Adrenal gland (tissue), 12 donors: ENCODE data around the gene CATSPERZ. TPM values are rescaled to one million over a fixed set of nuclear protein-coding genes. Genes with fewer than 3 reads are reported as not detected.

Source experiments
- DNase-seq, 7 donors: peaks; one replicate each; pipeline ENCODE4 v3.0.0-alpha.2; 2019 to 2020
- H3K27ac ChIP-seq, 5 donors: fragments of 200-600 bp; sonication (generic) in 4 of 5; 1 replicate in 3 of 5; 2 replicates in 2 of 5; pipeline versions ENCODE4 v1.5.1 to v1.8.0; 2016 to 2020; ENCODE audit warnings: mild to moderate bottlenecking in 1 of 5
- H3K27me3 ChIP-seq: fragments of 200-600 bp; 2 replicates; pipeline ENCODE4 v1.8.0; 2021
- H3K36me3 ChIP-seq, 2 donors: fragments of 200-600 bp; replicated peaks in 1 of 2; 1 replicate in 1 of 2; 2 replicates in 1 of 2; pipeline versions ENCODE4 v1.5.1 to v1.8.0; 2018 to 2022
- H3K4me1 ChIP-seq, 2 donors: fragments of 200-600 bp; replicated peaks in 1 of 2; 1 replicate in 1 of 2; 2 replicates in 1 of 2; pipeline versions ENCODE4 v1.5.1 to v1.8.0; 2018 to 2021
- H3K4me3 ChIP-seq, 4 donors: fragments of 200-600 bp; sonication (generic) in 3 of 4; one replicate each; pipeline ENCODE4 v1.5.1; 2016 to 2018
- H3K9me3 ChIP-seq, 3 donors: fragments of 200-600 bp; sonication (generic) in 1 of 3; replicated peaks in 1 of 3; 1 replicate in 2 of 3; 2 replicates in 1 of 3; pipeline versions ENCODE4 v1.5.1 to v1.8.0; 2016 to 2021
- POLR2A ChIP-seq, 2 donors: fragments of 450-650 bp; IDR thresholded peaks; one replicate each; pipeline ENCODE4 v1.6.1; 2017; ENCODE audit warnings: antibody characterized with exemption in 2 of 2, mild to moderate bottlenecking in 2 of 2, moderate library complexity in 1 of 2
- WGBS, 4 donors: extraction: QIAGEN DNeasy Blood & Tissue Kit in 2 of 4; methylation state at CpG; one replicate each; pipeline versions ENCODE4 v1.1.5 to v1.1.7; 2013 to 2017; 5-methylcytosine and 5-hydroxymethylcytosine counted together
- intact Hi-C, 2 donors: fragments of 100-400 bp; cut with DNase I; formaldehyde crosslinking; loops; one replicate each; pipeline versions ENCODE4 v1.14.1 to v1.15.0; 2022 to 2023
- polyA plus RNA-seq, 3 donors: library from polyadenylated mRNA; stranded (reverse); fragments of 200-250 nt in 2 of 3; fragments of 350-450 nt in 1 of 3; fragmentation: Illumina TruSeq in 1 of 3; extraction: RNeasy Lipid Tissue Mini Kit (QIAGEN cat#74804) in 1 of 3; gene quantifications; one replicate each; pipeline ENCODE4 v1.2.3, GENCODE V29; 2013 to 2014
- total RNA-seq, 9 donors: library from RNA; depleted of rRNA in 4 of 9; stranded (reverse); fragments of >200 nt in 4 of 9; fragments of 120-200 nt in 1 of 9; fragmentation: NEBNext Ultra II Directional in 1 of 9; extraction: Animal tissue kit (Norgen Biotek cat#: 25700) in 1 of 9; gene quantifications; one replicate each; pipeline versions ENCODE4 v1.1.0 to v1.2.4, GENCODE V29; 2013 to 2023
- TF ChIP-seq, protein P1 (sequence below), 6 experiments: fragments of 450-650 bp in 4 of 6; fragments of 200-600 bp in 2 of 6; sonication (generic) in 1 of 6; IDR thresholded peaks; 1 replicate in 5 of 6; 2 replicates in 1 of 6; pipeline versions ENCODE4 v1.5.1 to v1.8.0; 2016 to 2021; ENCODE audit warnings: antibody characterized with exemption in 6 of 6, mild to moderate bottlenecking in 2 of 6, moderate library complexity in 1 of 6
- donor health status: healthy with polysubstance abuse.
- donor health status: Bipolar disorder and iron deficiency.
- donor health status: DM: yes; HTN: yes; CAD: no.
- donor health status: DM: no; HTN: no; CAD: no.
- donor health status: DM: no; HTN: no; CAD: no.
- donor health status: DM: yes; HTN: yes; CAD: no.

CATSPERZ gene
- total and polyA plus RNA-seq, 12 donors = 0.28 to 1.2 (median 0.71) TPM; not detected in 8

DNA sequence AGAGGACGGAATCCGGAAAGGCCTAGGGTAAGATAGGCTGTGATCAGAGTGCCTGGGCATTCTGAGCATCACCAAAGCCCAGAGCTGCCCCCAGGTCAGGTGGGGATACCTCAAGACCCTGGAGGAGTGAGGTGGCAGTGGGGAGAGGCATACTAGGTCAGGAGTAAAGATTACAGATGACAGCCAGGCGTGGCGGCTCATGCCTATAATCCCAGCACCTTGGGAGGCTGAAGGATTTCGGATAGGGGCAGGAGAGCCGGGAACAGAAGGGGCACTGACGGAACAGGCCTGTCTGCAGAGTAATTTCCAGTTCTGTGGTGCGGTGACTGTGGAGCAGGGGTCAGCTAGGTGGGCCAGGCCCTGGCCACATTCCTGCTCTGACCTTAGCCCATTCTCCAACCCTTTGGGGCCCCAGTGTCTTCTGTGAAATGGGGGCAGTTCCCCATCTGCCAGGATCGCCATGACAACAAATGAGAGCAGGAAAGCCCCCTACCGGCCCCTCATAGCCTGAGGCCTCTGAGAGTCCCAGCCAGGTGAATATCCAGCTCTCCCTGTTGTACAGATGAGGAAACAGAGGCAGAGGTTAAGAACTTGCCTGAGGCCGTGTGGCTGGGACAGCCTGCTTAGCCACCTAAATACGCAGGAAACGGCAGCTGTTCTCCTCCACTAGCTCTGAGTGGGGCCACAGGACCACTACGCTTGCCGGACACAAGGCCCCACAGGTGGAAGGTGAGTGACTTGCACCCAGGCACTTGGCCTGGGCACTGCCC is 24.9 kb upstream of the CATSPERZ start:
- intact Hi-C loops = no loop called here
- 88 to 92% (median 92%) methylated on average over 8 to 15 of the region's 15 CpGs for WGBS, 4 donors
- Histone ChIP-seq H3K4me3 (no peak overlapping the region), H3K27me3 (no peaks in the 10 kb centered on the region), H3K36me3 (peaks cover 0 to 31% of the 10 kb centered on the region in 2 donors), H3K9me3 (no peaks in the 10 kb centered on the region), H3K27ac (no peak overlapping the region), H3K4me1 (peaks cover 7 to 11% of the 10 kb centered on the region in 2 donors)
- TF ChIP-seq, protein P1, sequence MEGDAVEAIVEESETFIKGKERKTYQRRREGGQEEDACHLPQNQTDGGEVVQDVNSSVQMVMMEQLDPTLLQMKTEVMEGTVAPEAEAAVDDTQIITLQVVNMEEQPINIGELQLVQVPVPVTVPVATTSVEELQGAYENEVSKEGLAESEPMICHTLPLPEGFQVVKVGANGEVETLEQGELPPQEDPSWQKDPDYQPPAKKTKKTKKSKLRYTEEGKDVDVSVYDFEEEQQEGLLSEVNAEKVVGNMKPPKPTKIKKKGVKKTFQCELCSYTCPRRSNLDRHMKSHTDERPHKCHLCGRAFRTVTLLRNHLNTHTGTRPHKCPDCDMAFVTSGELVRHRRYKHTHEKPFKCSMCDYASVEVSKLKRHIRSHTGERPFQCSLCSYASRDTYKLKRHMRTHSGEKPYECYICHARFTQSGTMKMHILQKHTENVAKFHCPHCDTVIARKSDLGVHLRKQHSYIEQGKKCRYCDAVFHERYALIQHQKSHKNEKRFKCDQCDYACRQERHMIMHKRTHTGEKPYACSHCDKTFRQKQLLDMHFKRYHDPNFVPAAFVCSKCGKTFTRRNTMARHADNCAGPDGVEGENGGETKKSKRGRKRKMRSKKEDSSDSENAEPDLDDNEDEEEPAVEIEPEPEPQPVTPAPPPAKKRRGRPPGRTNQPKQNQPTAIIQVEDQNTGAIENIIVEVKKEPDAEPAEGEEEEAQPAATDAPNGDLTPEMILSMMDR (IDR thresholded peaks at IDR 0.05) = no peak
- TF ChIP-seq POLR2A (IDR thresholded peaks at IDR 0.05) = no peak
- no peak for DNase-seq

GRCh38 chr11:64275841-64276240 is 24.3 kb upstream of the CATSPERZ start:
- Histone ChIP-seq H3K9me3 (no peaks in the 10 kb centered on the region), H3K27me3 (no peaks in the 10 kb centered on the region), H3K4me1 (peaks cover 7 to 11% of the 10 kb centered on the region in 2 donors), H3K4me3 (no peak overlapping the region), H3K27ac (no peak overlapping the region), H3K36me3 (peaks cover 0 to 31% of the 10 kb centered on the region in 2 donors)
- 71 to 98% (median 91%) methylated on average over 1 to 2 of the region's 2 CpGs for WGBS, 4 donors
- intact Hi-C loops = no loop called here
- TF ChIP-seq POLR2A (IDR thresholded peaks at IDR 0.05) = no peak
- TF ChIP-seq, protein P1 (IDR thresholded peaks at IDR 0.05) = no peak
- DNase-seq = no peak

DNA sequence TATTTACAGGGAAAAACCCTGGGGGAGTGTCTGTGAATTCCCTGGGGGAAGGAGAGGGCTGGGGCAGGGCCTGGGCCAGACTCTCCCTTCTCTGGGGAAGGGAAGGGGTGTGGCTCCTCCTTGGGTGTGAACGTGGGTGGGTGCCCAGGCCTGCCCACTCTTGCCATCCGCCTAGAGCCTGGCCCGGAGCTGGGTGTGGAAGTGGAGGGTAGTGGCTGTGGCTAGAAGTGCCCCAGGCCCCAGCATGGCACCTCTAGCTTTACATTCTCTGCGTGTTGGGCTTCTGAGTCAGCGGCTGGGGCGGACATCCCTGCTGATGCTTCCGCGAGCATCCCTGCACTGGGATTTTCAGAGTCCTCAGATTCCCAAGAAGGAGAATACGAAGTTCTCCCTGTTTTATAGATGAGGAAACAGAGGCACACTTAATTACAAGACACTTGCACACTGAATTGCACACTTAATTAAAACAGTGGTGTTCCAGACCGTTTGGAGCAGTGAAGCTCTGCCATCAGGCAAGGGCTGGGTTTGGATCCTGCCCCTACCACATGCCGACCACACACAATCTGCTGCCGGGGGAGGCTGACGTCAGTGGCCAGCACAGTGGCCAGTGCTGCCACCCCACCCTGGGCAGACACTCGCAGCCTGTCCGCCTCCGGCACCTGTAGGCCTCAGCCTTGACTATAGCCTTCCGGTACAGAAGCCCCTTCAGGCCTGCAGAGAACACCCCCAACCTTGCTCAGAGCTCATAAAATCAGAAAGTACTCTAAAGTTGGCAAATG is 23.3 kb upstream of the CATSPERZ start:
- intact Hi-C loops = no loop called here
- TF ChIP-seq, protein P1 (IDR thresholded peaks at IDR 0.05) = no peak
- TF ChIP-seq POLR2A (IDR thresholded peaks at IDR 0.05) = no peak
- Histone ChIP-seq H3K27ac (no peak overlapping the region), H3K27me3 (no peaks in the 10 kb centered on the region), H3K4me1 (peaks cover 3 to 7% of the 10 kb centered on the region in 2 donors), H3K4me3 (no peak overlapping the region), H3K36me3 (peaks cover 0 to 31% of the 10 kb centered on the region in 2 donors), H3K9me3 (no peaks in the 10 kb centered on the region)
- 83 to 88% (median 86%) methylated on average over 9 to 17 of the region's 17 CpGs for WGBS, 4 donors
- DNase-seq = no peak

- intact Hi-C loops = no loop called here
- H3K9me3 ChIP-seq = no peaks in the 10 kb centered on the region
- WGBS, 4 donors = 82 to 98% (median 87%) methylated on average over 5 to 8 of the region's 8 CpGs
- no peak for DNase-seq
- peaks cover 0 to 34% of the 10 kb centered on the region in 2 donors for H3K36me3 ChIP-seq
- TF ChIP-seq, protein P1 (IDR thresholded peaks at IDR 0.05) = no peak
- H3K27ac ChIP-seq = no peak overlapping the region
- no peak overlapping the region for H3K4me3 ChIP-seq
- no peaks in the 10 kb centered on the region for H3K27me3 ChIP-seq
- peaks cover 4 to 7% of the 10 kb centered on the region in 2 donors for H3K4me1 ChIP-seq
Measured at GRCh38 chr11:64278576-64279190, 21.5 kb upstream of the CATSPERZ start.
